Measurements from ENCODE around the gene VRK3. TPM values are rescaled to one million over a fixed set of nuclear protein-coding genes. Genes with fewer than 3 reads are reported as not detected.

VRK3 gene
- polyA plus RNA-seq, 3 donors from 2014 or later: 89.8 to 116 (median 106) TPM

Other genes starting within 250 kb of the VRK3 start
- 10 to 100 TPM in 1 of 3 donors, 1 to 10 TPM in 2; 7.3 to 12.0 (median 8.2) TPM for gene FUZ, start 212.1 kb downstream of the VRK3 start, polyA plus RNA-seq
- gene MED25, start 207.1 kb downstream of the VRK3 start, polyA plus RNA-seq: 10 to 100 TPM in 2 of 3 donors, 1 to 10 TPM in 1; 5.0 to 30.4 (median 13.9) TPM
- gene PTOV1, start 174.2 kb downstream of the VRK3 start, polyA plus RNA-seq: 10 to 100 TPM; 32.0 to 59.7 (median 41.4) TPM
- gene PNKP, start 157.8 kb downstream of the VRK3 start, polyA plus RNA-seq: 10 to 100 TPM; 36.4 to 55.1 (median 41.4) TPM
- 1 to 10 TPM; 2.5 to 4.7 (median 3.3) TPM for gene AKT1S1, start 148.0 kb downstream of the VRK3 start, polyA plus RNA-seq
- 10 to 100 TPM in 1 of 3 donors, 1 to 10 TPM in 2; 7.1 to 18.4 (median 7.3) TPM for gene TBC1D17, start 147.7 kb downstream of the VRK3 start, polyA plus RNA-seq
- under 1 TPM in 2 of 3 donors, not detected in 1; 0.27 to 0.40 TPM for gene IL4I1, start 128.5 kb downstream of the VRK3 start, polyA plus RNA-seq
- 1 to 10 TPM; 1.2 to 3.1 (median 2.8) TPM for gene ATF5, start 96.2 kb downstream of the VRK3 start, polyA plus RNA-seq
- gene NUP62, start 95.9 kb downstream of the VRK3 start, polyA plus RNA-seq: 10 to 100 TPM; 21.8 to 67.1 (median 34.3) TPM
- not detected for gene SIGLEC11, start 64.2 kb downstream of the VRK3 start, polyA plus RNA-seq
- 1 to 10 TPM; 2.9 to 7.7 (median 5.2) TPM for gene ZNF473, start 633 bp upstream of the VRK3 start, polyA plus RNA-seq
- gene IZUMO2, start 137.9 kb upstream of the VRK3 start, polyA plus RNA-seq: not detected
- not detected for gene MYH14, start 178.2 kb upstream of the VRK3 start, polyA plus RNA-seq

Measured in immature natural killer cell (primary cell).